Stimulated activated CD8-positive, alpha-beta memory T cell treated with anti-CD3 and anti-CD28 coated beads, Interleukin-2, amount 100 ng/mL, for 48 hours (primary cell): ENCODE measurements around the gene TBC1D4.

Experiments
- DNase-seq, 2 donors: peaks; one replicate each; pipeline ENCODE4 v3.0.0-alpha.2; 2020; ENCODE audit warnings: low read depth in 2 of 2

TBC1D4 gene

GRCh38 chr13:75417656-75418055 lies 64.3 kb downstream of the TBC1D4 start:
- no peak for DNase-seq

GRCh38 chr13:75417012-75417384 lies 65.0 kb downstream of the TBC1D4 start:
- DNase-seq, result no peak

- no peak for DNase-seq
These were observed 65.5 kb downstream of the TBC1D4 start for GRCh38 chr13:75416327-75417011.

- no peak for DNase-seq
These were observed 66.3 kb downstream of the TBC1D4 start for GRCh38 chr13:75415694-75416093.

GRCh38 chr13:75415171-75415570 lies 66.8 kb downstream of the TBC1D4 start:
- no peak for DNase-seq

GRCh38 chr13:75414036-75414827 lies 67.7 kb downstream of the TBC1D4 start:
- DNase-seq, result no peak

- no peak for DNase-seq
These were observed 69.9 kb downstream of the TBC1D4 start for GRCh38 chr13:75411924-75412537.

- DNase-seq, result no peak
These were observed 71.8 kb downstream of the TBC1D4 start for GRCh38 chr13:75410207-75410606.

- DNase-seq, result no peak
These were observed 74.0 kb downstream of the TBC1D4 start for GRCh38 chr13:75407998-75408397.

- DNase-seq, result no peak
These were observed 74.5 kb downstream of the TBC1D4 start for GRCh38 chr13:75407473-75407872.

- DNase-seq, result no peak
These were observed 75.8 kb downstream of the TBC1D4 start for GRCh38 chr13:75405976-75406703.

- DNase-seq, result no peak
These were observed 77.2 kb downstream of the TBC1D4 start for GRCh38 chr13:75404726-75405125.

- no peak for DNase-seq
These were observed 79.2 kb downstream of the TBC1D4 start for GRCh38 chr13:75402787-75403186.

GRCh38 chr13:75400775-75401174 lies 81.2 kb downstream of the TBC1D4 start:
- DNase-seq, result no peak

GRCh38 chr13:75399879-75400217 lies 82.1 kb downstream of the TBC1D4 start:
- no peak for DNase-seq

- DNase-seq, result no peak
These were observed 82.6 kb downstream of the TBC1D4 start for GRCh38 chr13:75399168-75399878.

GRCh38 chr13:75398072-75398471 lies 83.9 kb downstream of the TBC1D4 start:
- no peak for DNase-seq

- DNase-seq, result no peak
These were observed 86.1 kb downstream of the TBC1D4 start for GRCh38 chr13:75395901-75396300.

GRCh38 chr13:75395066-75395465 lies 86.9 kb downstream of the TBC1D4 start:
- no peak for DNase-seq

- DNase-seq, result no peak
These were observed 88.0 kb downstream of the TBC1D4 start for GRCh38 chr13:75393839-75394520.

- DNase-seq, result no peak
These were observed 90.4 kb downstream of the TBC1D4 start for GRCh38 chr13:75391432-75392100.
